CD4-positive, alpha-beta T cell treated with Interferon alpha-2 for 1 hour (primary cell): ENCODE measurements around the gene GDNF.
"Not testable (repeated sequence)": the region's sequence is repeated elsewhere in the genome, so short reads cannot be mapped to it uniquely, and the experiment has no call there.

ENCODE experiments used
- DNase-seq, 2 donors: peaks; one replicate each; pipeline ENCODE4 v3.0.0-alpha.2; 2020 to 2022

Gene GDNF, protein sequence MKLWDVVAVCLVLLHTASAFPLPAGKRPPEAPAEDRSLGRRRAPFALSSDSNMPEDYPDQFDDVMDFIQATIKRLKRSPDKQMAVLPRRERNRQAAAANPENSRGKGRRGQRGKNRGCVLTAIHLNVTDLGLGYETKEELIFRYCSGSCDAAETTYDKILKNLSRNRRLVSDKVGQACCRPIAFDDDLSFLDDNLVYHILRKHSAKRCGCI

DNA sequence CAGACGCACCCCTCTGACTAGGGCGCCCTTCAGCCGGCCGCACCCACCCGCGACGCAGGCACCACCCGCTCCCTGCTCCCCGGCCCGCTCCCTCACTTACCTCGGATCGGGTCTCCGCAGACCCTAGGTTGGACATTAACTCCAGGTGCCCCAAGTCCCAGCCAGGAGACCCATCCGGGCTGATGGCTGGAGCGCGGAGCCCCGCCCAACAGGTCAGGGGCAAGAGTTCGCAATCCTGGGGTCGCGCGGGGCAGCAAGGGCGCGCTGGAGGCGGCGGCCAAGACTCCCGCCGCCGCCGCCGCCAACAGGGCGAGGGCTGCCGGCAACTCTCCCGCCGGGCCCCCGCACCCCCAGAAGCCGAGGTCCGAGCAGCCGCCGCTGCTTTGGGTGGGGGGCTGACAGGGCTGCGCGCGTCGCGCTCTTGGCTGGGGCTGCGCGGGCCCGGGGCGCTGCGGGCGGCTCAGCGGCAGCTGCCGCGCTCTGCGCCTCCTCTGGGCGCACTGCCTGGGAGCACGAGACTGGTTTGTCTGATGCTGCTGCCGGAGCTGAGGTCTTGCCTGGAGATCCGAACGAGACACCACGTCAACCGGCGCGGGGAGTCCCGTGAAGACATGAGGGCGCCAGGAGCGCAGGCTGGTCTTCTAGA lies at the start of gene GDNF:
GDNF (minus strand) TSS at position 635 of the 646 bp plus-strand sequence. CDS start 5,245 bp downstream, outside the sequence.
- no peak for DNase-seq

DNA sequence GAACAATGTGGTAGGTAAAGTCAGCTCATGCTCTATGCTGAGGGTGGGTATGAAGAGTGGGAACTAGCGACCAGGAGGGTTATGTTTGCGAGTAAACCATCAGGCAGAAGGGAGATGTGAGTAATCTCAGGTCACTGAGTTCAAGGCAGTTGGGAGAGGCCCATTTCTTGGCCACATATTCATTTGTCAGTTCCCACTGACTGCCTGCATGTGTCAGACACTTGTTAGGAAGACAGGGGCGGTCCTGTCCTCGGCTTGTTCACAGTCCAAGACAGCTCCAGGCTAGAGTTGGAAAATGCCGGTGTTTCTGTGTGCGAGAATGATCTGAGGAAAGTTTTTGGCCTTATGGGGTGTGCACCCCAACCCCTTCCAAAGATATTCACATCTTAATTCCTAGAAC lies 48.6 kb upstream of the GDNF start:
- no peak for DNase-seq

DNA sequence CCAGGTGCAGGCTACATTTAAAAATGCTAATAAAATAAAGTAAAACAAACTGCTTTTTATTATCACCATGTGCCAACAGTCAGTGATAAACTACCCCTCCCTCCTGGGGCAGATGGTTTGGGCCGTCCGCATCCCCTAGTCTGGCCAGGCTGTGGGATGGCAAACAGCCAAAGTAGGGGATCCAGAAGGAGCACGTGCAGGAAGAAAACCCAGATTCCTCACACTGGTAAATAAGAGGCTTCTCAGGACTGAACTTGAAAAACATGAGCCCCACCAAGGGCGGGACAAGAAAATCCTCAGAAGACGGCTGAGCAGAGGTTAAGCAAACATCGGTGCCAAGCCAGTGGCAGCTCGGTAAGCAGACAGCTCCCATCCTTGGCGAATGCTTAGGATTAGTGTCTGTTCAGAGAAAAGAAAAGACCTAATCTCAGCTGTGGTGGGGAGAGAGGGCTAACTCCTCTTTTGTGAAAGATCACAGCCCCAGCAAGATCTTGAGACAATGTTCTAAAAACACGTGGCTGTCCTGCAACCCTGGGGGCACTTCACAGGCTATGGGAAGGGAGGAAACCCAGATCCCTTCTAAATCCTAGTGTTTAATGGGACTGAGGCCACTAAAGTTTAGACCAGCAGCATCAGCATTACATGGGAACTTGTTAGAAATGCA lies 46.5 kb upstream of the GDNF start:
- no peak for DNase-seq

DNA sequence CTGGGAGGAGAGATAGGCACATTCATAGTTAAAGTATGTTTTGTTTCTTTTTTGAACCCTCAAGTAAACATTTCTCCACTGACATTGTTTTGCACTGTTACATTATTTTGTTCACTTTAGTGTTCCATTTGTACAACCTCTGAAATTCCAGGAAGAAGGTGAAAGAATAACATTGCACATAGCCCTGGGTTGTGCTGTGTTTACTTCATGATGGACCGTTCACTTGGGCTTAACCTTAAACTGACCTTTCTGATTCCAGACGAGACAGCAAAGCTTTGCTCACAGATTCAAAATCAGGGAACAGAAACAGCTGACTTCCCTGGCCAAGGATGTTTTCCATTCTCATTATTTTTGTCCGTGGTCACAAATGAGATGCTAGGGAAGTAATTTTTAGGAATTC lies 42.8 kb upstream of the GDNF start:
- no peak for DNase-seq

DNA sequence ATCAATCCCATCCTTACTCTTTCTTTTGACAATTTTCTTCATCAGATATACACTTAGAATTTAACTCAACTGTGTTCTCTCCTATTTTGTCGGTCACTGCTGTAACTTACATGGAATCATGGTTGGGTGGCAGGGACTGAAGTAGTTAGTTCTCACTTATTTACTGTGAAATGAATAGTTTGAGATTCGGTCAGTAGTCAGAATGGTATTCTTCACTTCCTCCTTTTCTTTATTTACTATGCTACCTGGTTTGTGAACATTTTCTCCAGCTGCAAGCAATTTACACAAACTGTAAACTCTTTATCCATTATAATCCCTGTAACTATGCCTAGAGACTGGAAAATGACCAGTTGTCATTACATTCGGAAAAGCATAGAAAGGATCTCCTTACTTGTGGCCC lies 41.5 kb upstream of the GDNF start:
- DNase-seq: no peak

DNA sequence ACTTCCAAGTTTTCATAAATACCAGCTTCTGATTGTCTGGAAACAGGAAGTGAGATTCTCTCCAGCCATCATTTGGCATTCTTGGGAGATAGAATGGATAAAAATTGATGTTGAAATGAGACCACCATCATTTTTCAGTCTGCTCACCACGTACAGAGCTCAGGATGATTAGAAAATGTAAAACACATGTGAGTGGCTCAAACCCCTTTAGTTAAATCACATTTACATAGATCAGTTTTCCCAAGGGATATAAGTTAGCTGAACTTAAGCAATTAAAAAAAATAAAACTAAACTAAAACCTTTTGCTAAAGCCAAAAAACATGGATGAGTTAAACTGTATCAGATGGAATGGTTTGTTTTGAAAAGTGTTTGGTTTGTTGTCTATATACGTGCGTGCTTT lies 37.1 kb upstream of the GDNF start:
- DNase-seq: no peak

DNA sequence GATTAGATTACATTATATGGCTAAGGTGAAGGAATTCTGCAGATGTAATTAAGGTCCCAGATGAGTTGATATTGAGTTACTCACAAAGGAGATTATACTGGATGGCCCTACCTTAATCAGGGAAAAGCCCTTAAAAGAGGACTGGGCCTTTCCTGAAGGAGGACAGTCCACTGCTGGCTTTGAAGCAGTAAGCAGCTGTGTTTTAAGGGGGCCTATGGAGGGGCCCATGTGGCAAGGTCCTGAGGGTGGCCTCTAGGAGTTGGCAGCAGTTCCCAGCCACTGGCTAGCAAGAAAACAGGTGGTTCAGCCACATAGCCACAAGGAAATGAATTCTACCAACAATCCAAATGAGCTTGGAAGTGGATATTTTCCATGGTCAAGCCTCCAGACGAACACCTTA lies 36.4 kb upstream of the GDNF start:
- DNase-seq: no peak

DNA sequence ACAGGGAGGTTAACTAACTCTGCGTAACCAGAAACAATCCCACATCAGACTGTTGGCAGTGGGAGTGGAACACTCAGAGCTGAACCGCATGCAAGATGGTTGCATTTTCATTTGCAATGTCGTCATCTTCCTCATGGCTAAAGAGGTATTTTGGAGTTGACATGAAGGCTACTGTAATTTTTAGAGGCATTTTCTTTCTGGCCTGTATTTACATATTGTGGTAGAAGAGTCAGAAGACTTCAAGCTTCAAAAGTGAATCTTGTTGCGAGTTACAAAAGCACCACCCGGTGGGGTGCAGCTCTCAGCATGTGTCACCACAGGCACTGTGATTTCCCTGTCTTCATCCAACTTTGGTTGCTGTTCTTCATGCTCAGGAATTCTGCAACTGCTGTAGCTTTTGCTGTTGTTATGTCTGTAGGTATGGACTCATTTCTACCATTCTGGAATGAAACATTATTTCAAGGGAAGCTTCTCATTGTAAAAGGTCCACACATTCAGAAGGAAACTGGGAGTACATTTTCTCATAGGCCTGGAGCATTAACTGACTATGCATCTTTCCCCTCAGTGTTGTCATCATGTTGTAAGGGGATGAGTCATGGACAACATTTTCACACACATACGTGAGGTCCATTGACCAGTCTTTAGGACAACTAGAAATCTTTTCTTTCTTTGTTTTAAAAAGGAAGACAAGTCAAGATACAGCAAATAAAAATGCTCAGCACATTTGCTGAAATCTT lies 35.4 kb upstream of the GDNF start:
- DNase-seq: no peak

DNA sequence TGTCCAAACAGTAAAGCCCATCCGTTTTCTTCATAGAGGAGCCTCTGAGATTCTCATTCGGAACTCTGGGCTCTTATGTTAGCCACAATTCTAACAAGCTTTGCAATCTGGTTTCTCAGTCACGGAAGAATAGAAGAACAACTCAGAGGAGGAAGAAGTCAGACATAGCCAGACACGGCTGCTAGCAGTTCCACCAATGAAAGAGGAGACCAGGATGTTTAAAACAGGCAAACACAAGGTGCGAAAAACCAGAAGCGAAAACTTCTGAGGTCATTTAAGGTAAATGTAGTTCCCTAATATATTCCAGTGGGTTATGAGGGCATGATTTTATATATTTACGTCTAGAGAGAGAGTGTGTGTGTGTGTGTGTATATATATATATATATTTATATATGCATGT lies 34.1 kb upstream of the GDNF start:
- DNase-seq: no peak

DNA sequence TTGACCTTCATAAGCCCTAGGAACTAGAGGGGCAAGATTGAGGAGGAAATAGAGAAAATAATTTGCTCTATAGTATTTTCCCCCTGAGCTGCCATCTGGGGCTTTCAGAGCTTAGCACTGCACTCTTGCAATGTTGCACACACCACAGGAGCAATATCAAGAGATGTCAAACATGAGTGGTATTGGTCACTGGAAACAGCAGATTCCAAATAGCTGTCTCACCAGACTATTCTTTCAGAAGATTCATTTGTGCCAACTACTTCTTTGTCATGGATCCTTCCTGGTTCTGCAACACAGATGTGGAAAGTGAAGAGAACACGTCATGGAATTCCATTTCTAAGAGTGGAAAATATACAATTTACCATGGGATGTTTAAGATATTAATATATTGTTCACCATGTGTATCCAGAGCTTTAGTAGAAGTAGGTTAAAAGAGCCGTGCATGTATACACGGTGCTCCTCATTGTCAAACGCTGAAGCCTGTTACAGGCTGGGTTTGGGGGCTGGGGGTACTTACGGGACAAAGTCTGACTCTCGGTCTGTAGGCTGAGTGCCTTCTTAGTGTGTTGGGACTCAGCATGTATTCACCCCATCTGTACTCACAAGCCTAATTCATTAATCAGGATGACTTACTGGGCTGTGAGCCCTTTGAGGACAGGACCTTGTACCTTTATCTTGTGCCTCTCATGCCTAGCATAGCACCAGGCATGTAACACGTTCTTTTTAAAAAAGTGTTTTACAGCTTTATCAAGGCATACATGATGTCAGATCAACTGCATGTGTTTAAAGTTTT lies 31.4 kb upstream of the GDNF start:
- DNase-seq: no peak

DNA sequence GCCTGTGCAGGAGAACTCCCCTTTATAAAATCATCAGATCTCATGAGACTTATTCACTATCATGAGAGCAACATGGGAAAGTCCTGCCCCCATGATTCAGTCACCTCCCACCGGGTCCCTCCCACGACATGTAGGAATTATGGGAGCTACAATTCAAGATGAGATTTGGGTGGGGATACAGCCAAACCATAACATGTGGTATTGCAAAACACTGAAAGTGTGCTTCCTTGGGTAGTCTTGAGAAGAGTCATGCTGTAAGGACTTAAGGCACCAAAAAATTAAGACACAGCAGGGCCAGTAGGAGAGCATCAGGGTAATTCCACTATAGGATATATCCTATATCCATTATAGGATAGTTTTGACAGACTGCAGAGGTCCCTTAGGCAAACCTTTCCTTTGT lies 29.4 kb upstream of the GDNF start:
- DNase-seq: no peak

DNA sequence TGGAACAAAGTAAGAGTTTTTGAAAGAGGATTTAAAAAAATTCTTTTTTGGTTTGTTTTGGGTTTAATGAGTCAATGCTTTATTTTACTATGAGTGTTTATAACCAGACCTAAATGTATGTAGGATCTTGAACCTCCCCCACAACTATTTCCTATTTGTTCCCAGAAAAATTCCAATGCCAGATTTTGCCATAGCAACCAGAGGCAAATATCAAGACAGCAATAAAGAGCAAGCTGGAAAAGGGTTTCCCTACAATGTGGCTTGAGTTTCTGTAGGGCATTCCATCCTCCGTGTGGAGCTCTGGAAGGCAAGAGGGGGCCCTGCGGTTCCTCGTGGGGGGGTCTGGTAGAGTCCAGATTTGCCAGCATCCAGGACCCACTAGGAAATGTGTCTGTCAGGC lies 27.8 kb upstream of the GDNF start:
- no peak for DNase-seq

DNA sequence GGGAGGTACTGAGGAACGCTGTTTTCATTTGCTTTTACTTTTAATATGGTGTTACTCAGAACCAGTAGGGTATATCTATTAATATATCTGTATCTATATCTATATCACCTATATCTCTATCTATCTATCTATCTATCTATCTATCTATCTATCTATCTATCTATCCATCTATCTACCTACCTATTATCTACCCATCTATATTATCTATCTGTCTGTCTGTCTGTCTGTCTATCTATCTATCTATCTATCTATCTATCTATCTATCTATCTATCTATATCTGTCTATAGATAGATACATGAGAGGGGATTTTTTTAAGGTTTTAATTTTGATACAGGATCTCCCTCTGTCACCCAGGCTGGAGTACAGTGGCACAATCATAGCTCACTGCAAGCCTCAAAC lies 23.1 kb upstream of the GDNF start:
- DNase-seq: not testable (repeated sequence)

DNA sequence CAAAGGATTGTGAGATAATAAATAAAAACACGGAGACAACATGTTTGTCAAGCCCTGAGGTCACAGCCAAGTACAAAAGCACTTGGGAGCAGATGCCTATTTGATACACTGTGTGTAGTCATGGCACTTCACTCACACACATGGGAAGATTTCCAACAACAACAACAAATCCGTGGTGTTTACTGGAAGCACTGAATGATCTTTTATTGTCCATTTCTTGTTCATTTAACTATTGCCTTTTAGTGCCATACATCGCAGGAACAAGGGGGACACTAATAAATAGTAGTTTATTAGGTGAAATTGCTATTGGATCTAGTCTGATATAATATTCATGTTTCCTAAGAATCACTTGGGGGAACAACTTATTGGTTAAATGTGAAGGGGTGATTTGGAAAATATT lies 20.4 kb upstream of the GDNF start:
- DNase-seq: no peak

DNA sequence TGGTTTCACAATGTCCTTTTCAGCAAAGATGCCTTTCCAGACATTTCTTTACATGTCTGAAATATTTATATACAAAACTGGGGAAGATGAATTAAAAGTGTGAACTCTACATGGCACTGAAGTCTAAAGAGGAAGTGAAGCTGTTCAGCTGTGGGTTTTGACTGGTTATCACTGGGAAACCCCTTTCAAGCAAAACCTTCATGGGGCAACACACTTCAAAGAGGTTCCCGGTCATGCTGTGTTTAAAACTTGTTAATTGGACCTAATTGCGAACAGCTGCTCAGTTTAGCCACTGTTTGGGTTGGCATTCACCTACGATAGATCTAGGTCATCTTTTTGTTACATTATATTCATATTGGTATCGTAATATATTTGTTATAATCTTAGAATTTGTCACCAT lies 20.0 kb upstream of the GDNF start:
- DNase-seq: no peak

DNA sequence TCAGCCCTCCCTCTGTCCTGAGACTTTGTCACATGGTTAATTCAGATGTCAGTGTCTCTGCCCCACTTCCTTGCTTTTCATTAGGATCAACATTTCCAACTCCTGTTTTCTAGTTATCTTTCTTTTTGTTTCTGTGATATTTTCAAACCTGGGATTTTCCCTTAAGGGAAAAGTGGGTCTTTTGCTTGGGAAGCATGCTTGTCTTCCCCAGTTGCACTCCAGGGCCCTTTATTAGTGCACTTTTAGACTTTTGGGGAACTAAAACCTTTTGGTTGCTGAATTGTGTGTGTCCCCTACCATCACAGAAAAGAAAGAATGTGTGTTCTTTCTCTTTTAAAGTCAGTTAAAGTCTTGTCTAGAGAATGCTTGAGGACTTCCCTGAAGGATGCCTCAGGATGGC lies 18.4 kb upstream of the GDNF start:
- DNase-seq: no peak

DNA sequence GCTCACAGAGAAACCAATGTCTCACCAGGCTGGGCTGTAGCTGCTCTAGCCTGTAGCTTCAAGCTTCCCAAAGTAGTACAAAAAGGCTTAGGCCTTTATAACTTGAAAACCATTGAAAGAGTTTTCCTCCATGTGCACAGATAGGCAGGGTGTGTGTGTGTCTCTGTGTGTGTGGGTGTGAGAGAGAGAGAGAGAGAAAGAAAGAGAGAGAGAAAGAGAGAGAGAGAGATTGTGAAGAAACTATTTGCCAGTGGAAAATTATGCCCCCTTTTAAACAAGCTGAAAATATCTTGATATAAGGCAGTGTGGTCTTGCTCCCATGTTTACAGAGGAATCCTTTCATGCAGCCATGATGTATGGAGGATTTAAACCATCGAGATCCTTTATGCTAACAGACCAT lies 17.9 kb upstream of the GDNF start:
- no peak for DNase-seq

DNA sequence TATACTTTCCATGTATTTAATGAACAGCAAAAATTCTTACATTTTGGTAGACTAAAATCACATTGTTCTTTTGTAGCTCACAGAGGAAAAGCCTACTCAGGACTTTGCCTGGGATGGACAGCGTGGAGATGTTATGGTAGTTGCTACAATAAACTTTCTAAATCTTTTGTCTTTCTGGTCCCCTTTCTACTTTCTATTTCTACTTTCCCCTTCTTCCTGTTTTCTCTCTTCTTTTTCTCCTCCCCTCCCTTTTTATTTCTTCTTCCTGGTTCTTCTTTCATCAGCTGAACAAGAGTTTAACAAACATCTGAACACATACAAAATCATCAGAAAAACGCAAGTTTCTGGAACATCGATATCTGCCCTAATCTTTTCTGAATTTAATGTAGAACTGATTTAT lies 15.6 kb upstream of the GDNF start:
- no peak for DNase-seq

DNA sequence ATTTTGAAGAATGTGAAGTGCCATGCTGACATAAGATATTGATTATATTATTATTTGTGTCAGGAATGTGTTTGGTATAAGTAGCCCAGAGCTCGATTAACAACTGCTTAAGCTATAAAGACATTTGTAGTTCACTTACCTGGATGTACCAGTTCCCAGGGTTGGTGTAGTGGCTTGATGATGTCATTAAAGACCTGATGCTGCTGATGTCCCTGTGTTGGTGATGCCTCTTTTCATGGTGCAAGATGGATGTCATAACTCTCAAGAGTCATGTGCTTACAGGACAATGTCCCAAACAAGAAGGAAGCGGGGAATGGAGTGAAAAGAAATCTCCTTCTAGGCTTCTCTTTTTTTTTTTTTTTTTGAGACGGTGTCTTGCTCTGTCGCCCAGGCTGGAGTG lies 11.5 kb upstream of the GDNF start:
- DNase-seq: no peak

DNA sequence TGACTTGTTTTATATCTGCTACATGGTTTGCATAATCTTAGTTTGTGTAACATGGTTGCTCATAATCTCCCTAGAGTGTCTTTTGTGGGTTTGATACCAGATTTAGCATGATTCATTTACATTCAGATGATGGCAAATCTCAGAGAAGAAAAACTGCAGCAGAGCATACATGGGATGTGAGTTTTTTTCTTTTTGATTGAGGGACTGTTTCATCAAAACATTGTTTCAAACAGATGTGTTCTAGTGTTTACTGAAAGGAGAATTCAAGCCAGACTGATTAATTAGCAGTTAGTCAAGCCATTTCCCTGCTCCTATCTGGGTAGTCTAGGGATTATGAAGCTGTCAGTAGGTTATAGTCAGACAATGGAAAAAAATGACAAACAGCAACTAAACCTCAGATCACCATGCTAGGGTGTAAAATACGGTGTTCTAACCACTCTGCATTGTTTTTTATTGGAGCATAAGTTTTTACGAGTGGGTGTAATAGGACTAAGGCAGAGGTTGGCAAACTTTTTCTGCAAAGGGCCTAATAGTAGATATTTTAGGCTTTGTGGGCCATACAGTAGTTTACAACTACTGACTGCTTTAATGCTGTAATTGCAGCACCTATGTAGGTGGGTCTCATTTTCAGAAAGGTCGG lies 10.5 kb upstream of the GDNF start:
- DNase-seq: no peak

DNA sequence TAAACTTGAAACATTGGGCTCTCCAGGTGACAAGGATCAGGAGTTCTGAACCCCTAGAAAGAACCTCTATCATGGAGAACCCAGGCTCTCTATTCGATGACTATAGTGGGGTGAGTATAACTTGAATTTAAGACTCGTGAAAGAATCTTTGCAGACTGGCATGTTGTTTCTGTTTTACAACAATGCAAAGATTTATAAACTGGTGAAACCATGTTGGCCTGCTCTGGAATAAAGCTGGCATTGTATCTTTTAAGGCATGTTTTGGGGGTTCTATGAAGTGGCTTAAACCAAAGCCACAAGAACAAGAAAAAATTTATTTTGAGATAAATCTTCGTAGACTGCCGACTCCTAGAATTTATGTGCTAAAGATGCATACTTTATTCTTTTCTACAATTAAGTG lies 9.8 kb upstream of the GDNF start:
- no peak for DNase-seq

DNA sequence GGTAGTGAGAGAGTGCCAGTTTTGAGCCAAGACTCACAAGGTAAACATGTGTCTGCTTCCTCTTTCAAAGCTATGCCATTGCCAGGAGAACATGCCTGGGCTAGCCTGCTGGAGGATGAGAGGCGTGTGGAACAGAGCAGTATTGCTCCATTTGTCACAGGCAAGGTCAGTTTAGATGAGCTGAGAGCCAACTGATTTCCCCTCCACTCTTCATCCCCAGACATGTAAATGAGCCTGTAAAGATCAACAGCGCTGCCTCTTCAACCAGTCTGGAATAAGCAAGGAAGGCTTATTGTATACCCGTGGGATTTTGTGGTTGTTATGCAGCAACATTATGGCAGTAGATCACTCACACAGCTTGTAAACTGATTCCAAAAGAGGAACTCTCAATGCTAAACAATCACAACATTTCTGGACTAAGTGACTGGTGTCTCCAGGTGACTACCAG lies 8.2 kb upstream of the GDNF start:
- DNase-seq: no peak
